OCI-LY3 (cell line): ENCODE measurements around the gene MRPL55.

Experiments used
- H2AFZ ChIP-seq: fragments of 200-600, 300-600 bp; shearing (Covaris generic); 2 replicates; pipeline ENCODE4 v1.6.0; 2014; ENCODE audit warnings: antibody characterized with exemption, low read depth, low read length
- H3K27ac ChIP-seq: fragments of 200-600, 300-600 bp; sonication (generic); 2 replicates; pipeline ENCODE4 v1.5.1; 2014; ENCODE audit warnings: mild to moderate bottlenecking, low read length, moderate library complexity, mixed read lengths
- H3K27me3 ChIP-seq: fragments of 200-600, 300-600 bp; sonication (generic); 2 replicates; pipeline ENCODE4 v1.6.1; 2014; ENCODE audit warnings: low read depth, low read length, mixed read lengths
- H3K36me3 ChIP-seq: fragments of 200-600, 300-600 bp; sonication (generic); replicated peaks from 2 replicates; pipeline ENCODE3; 2014; ENCODE audit warnings: low read depth, low read length, mixed read lengths
- H3K4me1 ChIP-seq: fragments of 300-600, 200-600 bp; sonication (generic); 2 replicates; pipeline ENCODE4 v1.6.1; 2014; ENCODE audit warnings: low read length, mixed read lengths
- H3K4me2 ChIP-seq: fragments of 200-600, 300-600 bp; sonication (generic); 2 replicates; pipeline ENCODE4 v1.6.1; 2014; ENCODE audit warnings: low read length, mixed read lengths
- H3K4me3 ChIP-seq: fragments of 300-600, 200-600 bp; sonication (generic); 2 replicates; pipeline ENCODE4 v1.5.1; 2014; ENCODE audit warnings: antibody characterized with exemption, mild to moderate bottlenecking, low read length, moderate library complexity
- H3K79me2 ChIP-seq: fragments of 300-600, 200-600 bp; shearing (Covaris generic); 2 replicates; pipeline ENCODE4 v1.6.1; 2014; ENCODE audit warnings: mild to moderate bottlenecking, low read length, mixed read lengths
- H3K9ac ChIP-seq: fragments of 300-600, 200-600 bp; shearing (Covaris generic); 2 replicates; pipeline ENCODE4 v1.6.0; 2014; ENCODE audit warnings: mild to moderate bottlenecking, low read length, moderate library complexity
- H3K9me3 ChIP-seq: fragments of 200-600, 300-600 bp; shearing (Covaris generic); 2 replicates; pipeline ENCODE4 v1.6.1; 2014; ENCODE audit warnings: low read length, mixed read lengths; ENCODE audit not compliant: insufficient read depth
- H4K20me1 ChIP-seq: fragments of 200-600, 300-600 bp; sonication (generic); 2 replicates; pipeline ENCODE4 v1.6.1; 2016; ENCODE audit warnings: low read length, mixed read lengths; ENCODE audit not compliant: insufficient read depth
- CTCF ChIP-seq: fragments of 200-600, 300-600 bp; sonication (generic); IDR thresholded peaks from 2 replicates; pipeline ENCODE4 v1.5.1; 2014; ENCODE audit warnings: antibody characterized with exemption, low read length, low read depth
- EZH2phosphoT487 ChIP-seq: fragments of 200-600 bp; shearing (Covaris generic); IDR thresholded peaks from 2 replicates; pipeline ENCODE4 v1.6.1; 2018; ENCODE audit warnings: antibody characterized with exemption, mixed run types, low read depth

Gene MRPL55

GRCh38 chr1:228149406-228150119, 40.5 kb upstream of the MRPL55 start, which contains the start of gene GJC2:
GJC2 (plus strand) TSS chr1:228149930; CDS start chr1:228157759, 7,829 bp downstream.
- Histone ChIP-seq H3K4me2 (no peak within 1 kb of the TSS), H3K9ac (no peak within 1 kb of the TSS), H3K79me2 (peaks cover 21% of the 10 kb centered on the region)

GRCh38 chr1:228148935-228149405, 39.9 kb upstream of the MRPL55 start:
- H3K4me2 ChIP-seq, result no peak overlapping the region
- no peaks in the 10 kb centered on the region for H3K9me3 ChIP-seq
- H4K20me1 ChIP-seq, result peaks cover 11% of the 10 kb centered on the region
- no peak for TF ChIP-seq EZH2phosphoT487
- no peak for TF ChIP-seq CTCF
- H2AFZ ChIP-seq, result no peak overlapping the region
- no peak overlapping the region for H3K9ac ChIP-seq
- peaks cover 6% of the 10 kb centered on the region for H3K36me3 ChIP-seq
- H3K79me2 ChIP-seq, result peaks cover 27% of the 10 kb centered on the region
- H3K4me1 ChIP-seq, result no peaks in the 10 kb centered on the region
- H3K27ac ChIP-seq, result no peak overlapping the region
- H3K27me3 ChIP-seq, result no peaks in the 10 kb centered on the region
- H3K4me3 ChIP-seq, result no peak overlapping the region

More at GRCh38 chr1:228149406-228150119, 40.5 kb upstream of the MRPL55 start, which contains the start of gene GJC2:
- Histone ChIP-seq H3K4me1 (no peaks in the 10 kb centered on the region), H3K27ac (no peak within 1 kb of the TSS), H3K36me3 (peaks cover 6% of the 10 kb centered on the region), H3K27me3 (no peaks in the 10 kb centered on the region), H3K4me3 (no peak within 1 kb of the TSS), H3K9me3 (no peaks in the 10 kb centered on the region), H2AFZ (no peak within 1 kb of the TSS), H4K20me1 (peaks cover 6% of the 10 kb centered on the region; the same call in 1 of the 2 replicates)
- TF ChIP-seq EZH2phosphoT487 (no peak), CTCF (no peak)

GRCh38 chr1:228148196-228148861, 39.2 kb upstream of the MRPL55 start:
- H3K9me3 ChIP-seq, result no peaks in the 10 kb centered on the region
- no peak overlapping the region for H3K9ac ChIP-seq
- peaks cover 6% of the 10 kb centered on the region for H3K36me3 ChIP-seq
- TF ChIP-seq CTCF, result no peak
- no peak for TF ChIP-seq EZH2phosphoT487
- H3K79me2 ChIP-seq, result peaks cover 34% of the 10 kb centered on the region
- H3K4me1 ChIP-seq, result no peaks in the 10 kb centered on the region
- H3K4me2 ChIP-seq, result no peak overlapping the region
- no peak overlapping the region for H2AFZ ChIP-seq
- H3K27me3 ChIP-seq, result no peaks in the 10 kb centered on the region
- H3K4me3 ChIP-seq, result no peak overlapping the region
- H4K20me1 ChIP-seq, result peaks cover 18% of the 10 kb centered on the region
- no peak overlapping the region for H3K27ac ChIP-seq

GRCh38 chr1:228147768-228148167, 38.7 kb upstream of the MRPL55 start:
- no peak overlapping the region for H3K27ac ChIP-seq
- peaks cover 39% of the 10 kb centered on the region for H3K79me2 ChIP-seq
- H3K36me3 ChIP-seq, result peaks cover 6% of the 10 kb centered on the region

More at GRCh38 chr1:228147768-228148167, 38.7 kb upstream of the MRPL55 start:
- no peak overlapping the region for H3K4me3 ChIP-seq
- H3K4me2 ChIP-seq, result no peak overlapping the region
- no peaks in the 10 kb centered on the region for H3K9me3 ChIP-seq
- H2AFZ ChIP-seq, result no peak overlapping the region
- H4K20me1 ChIP-seq, result peaks cover 23% of the 10 kb centered on the region
- H3K9ac ChIP-seq, result no peak overlapping the region
- no peaks in the 10 kb centered on the region for H3K27me3 ChIP-seq
- TF ChIP-seq EZH2phosphoT487, result no peak
- TF ChIP-seq CTCF, result no peak
- no peaks in the 10 kb centered on the region for H3K4me1 ChIP-seq
